ENCODE results near the gene MKNK1. TPM values are rescaled to one million over a fixed set of nuclear protein-coding genes. Genes with fewer than 3 reads are reported as not detected.

MKNK1 gene
- total and polyA plus RNA-seq, 4 donors, result 29.4 to 83.5 (median 62.8) TPM

GRCh38 chr1:46630719-46631118, 26.7 kb upstream of the MKNK1 start:
- ATAC-seq (ENCODE audit: insufficient read depth, low FRiP score), result no peak
- no peaks in the 10 kb centered on the region for H3K27me3 ChIP-seq (ENCODE audit: control insufficient read depth in 3 of 3, insufficient read depth in 3 of 3, low read length in 2 of 3)
- WGBS, 2 donors, result 92 to 95% methylated on average over 2 of the region's 2 CpGs
- no peak for TF ChIP-seq CTCF (IDR thresholded peaks at IDR 0.05; ENCODE audit: control extremely low read depth, extremely low read depth)
- H3K9me3 ChIP-seq (ENCODE audit: control insufficient read depth in 4 of 4, insufficient read depth in 3 of 4, low read length in 3 of 4), result no peaks in the 10 kb centered on the region
- H3K27ac ChIP-seq (ENCODE audit: low read depth in 1 of 2, low read length in 1 of 2), result no peak overlapping the region
- H3K9ac ChIP-seq (ENCODE audit: insufficient read depth in 1 of 2, low read length in 2 of 2), result no peak overlapping the region
- no peaks in the 10 kb centered on the region for H3K4me1 ChIP-seq (ENCODE audit: control insufficient read depth in 5 of 5, insufficient read depth in 5 of 5, low read length in 5 of 5)
- peaks cover 15 to 31% (median 21%) of the 10 kb centered on the region in 4 donors for H3K36me3 ChIP-seq (ENCODE audit: control insufficient read depth in 4 of 4, insufficient read depth in 4 of 4, low read length in 4 of 4)
- no peak overlapping the region for H3K4me3 ChIP-seq
- DNase-seq, result no peak

GRCh38 chr1:46623743-46624644, 19.9 kb upstream of the MKNK1 start:
- WGBS, 2 donors, result 76 to 87% methylated on average over 4 of the region's 4 CpGs
- H3K4me1 ChIP-seq (ENCODE audit: control insufficient read depth in 5 of 5, insufficient read depth in 5 of 5, low read length in 5 of 5), result peaks cover 0 to 4% (median 0%) of the 10 kb centered on the region in 5 donors
- H3K27me3 ChIP-seq (ENCODE audit: control insufficient read depth in 3 of 3, insufficient read depth in 3 of 3, low read length in 2 of 3), result no peaks in the 10 kb centered on the region
- no peak overlapping the region for H3K4me3 ChIP-seq
- DNase-seq (no peak), ATAC-seq (ENCODE audit: insufficient read depth, low FRiP score) (no peak)
- no peak overlapping the region for H3K9ac ChIP-seq (ENCODE audit: insufficient read depth in 1 of 2, low read length in 2 of 2)
- H3K9me3 ChIP-seq (ENCODE audit: control insufficient read depth in 4 of 4, insufficient read depth in 3 of 4, low read length in 3 of 4), result no peaks in the 10 kb centered on the region
- no peak overlapping the region for H3K27ac ChIP-seq (ENCODE audit: low read depth in 1 of 2, low read length in 1 of 2)
- H3K36me3 ChIP-seq (ENCODE audit: control insufficient read depth in 4 of 4, insufficient read depth in 4 of 4, low read length in 4 of 4), result peaks cover 0 to 3% (median 0%) of the 10 kb centered on the region in 4 donors
- TF ChIP-seq CTCF (IDR thresholded peaks at IDR 0.05; ENCODE audit: control extremely low read depth, extremely low read depth), result no peak

- 62 to 71% methylated on average over 3 of the region's 3 CpGs for WGBS, 2 donors
- ATAC-seq (ENCODE audit: insufficient read depth, low FRiP score) (no peak), DNase-seq (no peak)
- H3K4me3 ChIP-seq, result no peak overlapping the region
- peaks cover 0 to 4% (median 0%) of the 10 kb centered on the region in 5 donors for H3K4me1 ChIP-seq (ENCODE audit: control insufficient read depth in 5 of 5, insufficient read depth in 5 of 5, low read length in 5 of 5)
- H3K9ac ChIP-seq (ENCODE audit: insufficient read depth in 1 of 2, low read length in 2 of 2), result no peak overlapping the region
- no peak overlapping the region for H3K27ac ChIP-seq (ENCODE audit: low read depth in 1 of 2, low read length in 1 of 2)
- H3K36me3 ChIP-seq (ENCODE audit: control insufficient read depth in 4 of 4, insufficient read depth in 4 of 4, low read length in 4 of 4), result peaks cover 0 to 3% (median 0%) of the 10 kb centered on the region in 4 donors
- TF ChIP-seq CTCF (IDR thresholded peaks at IDR 0.05; ENCODE audit: control extremely low read depth, extremely low read depth), result no peak
- H3K9me3 ChIP-seq (ENCODE audit: control insufficient read depth in 4 of 4, insufficient read depth in 3 of 4, low read length in 3 of 4), result no peaks in the 10 kb centered on the region
- no peaks in the 10 kb centered on the region for H3K27me3 ChIP-seq (ENCODE audit: control insufficient read depth in 3 of 3, insufficient read depth in 3 of 3, low read length in 2 of 3)
These were observed 18.3 kb upstream of the MKNK1 start for GRCh38 chr1:46622344-46622743.
